HepG2 (cell line): ENCODE measurements around the gene TTBK1. TPM values are rescaled to one million over a fixed set of nuclear protein-coding genes. Genes with fewer than 3 reads are reported as not detected.
A peak's percentile ranks its signal among the peaks of the same experiment; 100 is the strongest.

ENCODE experiments used
- AHDC1 ChIP-seq: sonication (generic); formaldehyde crosslinking; IDR thresholded peaks from 2 replicates; pipeline ENCODE4 v1.5.1; 2020; ENCODE audit warnings: mild to moderate bottlenecking, missing genetic modification reagents, borderline replicate concordance
- EED ChIP-seq: sonication (generic); formaldehyde crosslinking; IDR thresholded peaks from 2 replicates; pipeline ENCODE4 v1.5.0; 2020; ENCODE audit warnings: mild to moderate bottlenecking, missing genetic modification reagents
- GLI4 ChIP-seq: sonication (generic); formaldehyde crosslinking; IDR thresholded peaks from 2 replicates; pipeline ENCODE4 v1.5.1; 2020; ENCODE audit warnings: missing genetic modification reagents, mild to moderate bottlenecking, moderate library complexity, borderline replicate concordance
- HMGXB4 ChIP-seq, 2 experiments: sonication (generic) in 1 of 2; formaldehyde crosslinking in 1 of 2; IDR thresholded peaks; 2 replicates each; pipeline versions ENCODE4 v1.4.0 to v1.6.1; 2018 to 2020; ENCODE audit warnings: missing genetic modification reagents in 2 of 2, borderline replicate concordance in 1 of 2, low read depth in 1 of 2, mild to moderate bottlenecking in 1 of 2, missing biosample characterization in 1 of 2
- MIER2 ChIP-seq: IDR thresholded peaks from 2 replicates; pipeline ENCODE4 v1.6.1; 2016; ENCODE audit warnings: missing biosample characterization, missing genetic modification reagents
- MIXL1 ChIP-seq: IDR thresholded peaks from 2 replicates; pipeline ENCODE4 v1.6.1; 2016
- TFE3 ChIP-seq: IDR thresholded peaks from 2 replicates; pipeline ENCODE4 v1.6.1; 2016
- XBP1 ChIP-seq: sonication (generic); formaldehyde crosslinking; IDR thresholded peaks from 2 replicates; pipeline ENCODE4 v1.5.0; 2020; ENCODE audit warnings: missing genetic modification reagents
- ZBTB33 ChIP-seq: sonication (generic); formaldehyde crosslinking; IDR thresholded peaks from 2 replicates; pipeline ENCODE4 v1.4.0; 2020; ENCODE audit warnings: missing genetic modification reagents
- ZNF280B ChIP-seq: sonication (generic); formaldehyde crosslinking; IDR thresholded peaks from 2 replicates; pipeline ENCODE4 v1.5.0; 2020; ENCODE audit warnings: missing genetic modification reagents, mild to moderate bottlenecking, borderline replicate concordance
- ZNF280D ChIP-seq: sonication (generic); formaldehyde crosslinking; IDR thresholded peaks from 2 replicates; pipeline ENCODE4 v1.5.1; 2020; ENCODE audit warnings: mild to moderate bottlenecking, missing genetic modification reagents
- ZNF350 ChIP-seq: sonication (generic); formaldehyde crosslinking; IDR thresholded peaks from 2 replicates; pipeline ENCODE4 v1.4.0; 2020; ENCODE audit warnings: mild to moderate bottlenecking, low read depth, missing genetic modification reagents, borderline replicate concordance
- ZSCAN12 ChIP-seq: sonication (generic); formaldehyde crosslinking; IDR thresholded peaks from 2 replicates; pipeline ENCODE4 v1.9.0; 2021; ENCODE audit warnings: mild to moderate bottlenecking, missing genetic modification reagents
- polyA plus RNA-seq, 8 experiments: library from polyadenylated mRNA; depleted of rRNA in 3 of 8; stranded (reverse) in 7 of 8; unstranded in 1 of 8; fragments of >200 nt; fragmentation: Illumina TruSeq in 4 of 8; extraction: Trizol in 4 of 8; gene quantifications; 2 replicates each; pipeline versions ENCODE4 v1.2.1 to v1.2.3, GENCODE V29; 2011 to 2016; ENCODE audit warnings: low read depth in 4 of 8, missing spikeins in 1 of 8, mixed read lengths in 1 of 8; ENCODE audit not compliant: insufficient read depth in 1 of 8
- total RNA-seq, 5 experiments: library from RNA; depleted of rRNA; stranded (reverse); fragments of >200 nt; fragmentation: Illumina TruSeq; extraction: Trizol; gene quantifications; 2 replicates each; pipeline ENCODE4 v1.2.3, GENCODE V29; 2016; ENCODE audit warnings: low read depth in 1 of 5

Gene TTBK1
- total and polyA plus RNA-seq, 2 of the 13 experiments (the other 11 are each of a cell fraction or from before 2014, with no cell fraction given), result 0.24 to 0.33 TPM

GRCh38 chr6:43265564-43265963, 22.3 kb downstream of the TTBK1 start (continued):
- TF ChIP-seq ZNF280D (CRISPR knock-in tag) (no peak), MIER2 (CRISPR knock-in tag) (peak; percentile 35; the same call in 1 of the 2 replicates), ZBTB33 (CRISPR knock-in tag) (no peak), XBP1 (CRISPR knock-in tag) (no peak), AHDC1 (no peak), ZNF350 (no peak), HMGXB4 (CRISPR knock-in tag; IDR thresholded peaks at IDR 0.05; ENCODE audit: borderline replicate concordance in 1 of 2, low read depth in 1 of 2) (0 out of 4 replicates have a peak, but pooled peaks of 1 of the 2 experiments have one; percentile 0), GLI4 (CRISPR knock-in tag) (0 out of 2 replicates have a peak, but pooled peaks have one; percentile 55), ZNF280B (CRISPR knock-in tag) (no peak), EED (CRISPR knock-in tag) (no peak), TFE3 (CRISPR knock-in tag) (no peak), MIXL1 (CRISPR knock-in tag) (no peak), ZSCAN12 (CRISPR knock-in tag) (no peak)
